A549 (cell line): ENCODE data around the gene TAF11L6.

ENCODE experiments used
- BHLHE40 ChIP-seq: IDR thresholded peaks from 2 replicates; pipeline ENCODE4 v1.6.1; 2012; ENCODE audit warnings: low read depth, low read length, inconsistent platforms
- EP300 ChIP-seq, 2 experiments: fragments of >200 bp; sonication (Bioruptor Twin); formaldehyde crosslinking; IDR thresholded peaks; 2 replicates in 1 of 2; 3 replicates in 1 of 2; pipeline ENCODE4 v1.6.1; 2016 to 2017
- RAD21 ChIP-seq, 2 experiments: fragments of >200 bp in 1 of 2; sonication (Bioruptor Twin) in 1 of 2; formaldehyde crosslinking in 1 of 2; IDR thresholded peaks in 1 of 2; conservative IDR thresholded peaks in 1 of 2; 2 replicates in 1 of 2; 3 replicates in 1 of 2; pipeline ENCODE4 v1.6.1; 2012 to 2018; ENCODE audit warnings: inconsistent platforms in 1 of 2
- RCOR1 ChIP-seq: fragments of 150-350 bp; IDR thresholded peaks from 2 replicates; pipeline ENCODE4 v1.6.1; 2014; ENCODE audit warnings: antibody characterized with exemption, low read length, low read depth
- SMC3 ChIP-seq: fragments of >200 bp; sonication (Bioruptor Twin); formaldehyde crosslinking; IDR thresholded peaks from 3 replicates; pipeline ENCODE4 v1.6.1; 2018; ENCODE audit warnings: inconsistent platforms
- USF2 ChIP-seq: fragments of 450-650 bp; IDR thresholded peaks from 2 replicates; pipeline ENCODE4 v1.6.1; 2014; ENCODE audit warnings: antibody characterized with exemption
- TF ChIP-seq, protein P1 (sequence below): fragments of >200 bp; sonication (Bioruptor Twin); formaldehyde crosslinking; IDR thresholded peaks from 3 replicates; pipeline ENCODE4 v1.5.1; 2016

- TF ChIP-seq BHLHE40, result no peak
- TF ChIP-seq USF2, result no peak
- no peak for TF ChIP-seq SMC3
- TF ChIP-seq EP300 (IDR thresholded peaks at IDR 0.05), result no peak
- TF ChIP-seq RCOR1, result no peak
- no peak for TF ChIP-seq RAD21 (conservative IDR thresholded peaks at IDR 0.05 in 1 of 2, IDR thresholded peaks at IDR 0.05 in 1 of 2)
- TF ChIP-seq, protein P1, sequence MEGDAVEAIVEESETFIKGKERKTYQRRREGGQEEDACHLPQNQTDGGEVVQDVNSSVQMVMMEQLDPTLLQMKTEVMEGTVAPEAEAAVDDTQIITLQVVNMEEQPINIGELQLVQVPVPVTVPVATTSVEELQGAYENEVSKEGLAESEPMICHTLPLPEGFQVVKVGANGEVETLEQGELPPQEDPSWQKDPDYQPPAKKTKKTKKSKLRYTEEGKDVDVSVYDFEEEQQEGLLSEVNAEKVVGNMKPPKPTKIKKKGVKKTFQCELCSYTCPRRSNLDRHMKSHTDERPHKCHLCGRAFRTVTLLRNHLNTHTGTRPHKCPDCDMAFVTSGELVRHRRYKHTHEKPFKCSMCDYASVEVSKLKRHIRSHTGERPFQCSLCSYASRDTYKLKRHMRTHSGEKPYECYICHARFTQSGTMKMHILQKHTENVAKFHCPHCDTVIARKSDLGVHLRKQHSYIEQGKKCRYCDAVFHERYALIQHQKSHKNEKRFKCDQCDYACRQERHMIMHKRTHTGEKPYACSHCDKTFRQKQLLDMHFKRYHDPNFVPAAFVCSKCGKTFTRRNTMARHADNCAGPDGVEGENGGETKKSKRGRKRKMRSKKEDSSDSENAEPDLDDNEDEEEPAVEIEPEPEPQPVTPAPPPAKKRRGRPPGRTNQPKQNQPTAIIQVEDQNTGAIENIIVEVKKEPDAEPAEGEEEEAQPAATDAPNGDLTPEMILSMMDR, result no peak
Measured at GRCh38 chr5:17511775-17512325, 16.6 kb upstream of the TAF11L6 start.
